KMS-11 (cell line): ENCODE results near the gene DNM3.
A peak's percentile ranks its signal among the peaks of the same experiment; 100 is the strongest.

Source experiments
- H2AFZ ChIP-seq: fragments of 200-600 bp; sonication (generic); 2 replicates; pipeline ENCODE4 v1.6.1; 2016; ENCODE audit warnings: antibody characterized with exemption, mixed run types, low read depth
- H3K27ac ChIP-seq: fragments of 200-600 bp; sonication (generic); 2 replicates; pipeline ENCODE4 v1.6.1; 2016; ENCODE audit warnings: mild to moderate bottlenecking, mixed run types
- H3K27me3 ChIP-seq: fragments of 200-600 bp; sonication (generic); 2 replicates; pipeline ENCODE4 v1.6.1; 2017; ENCODE audit warnings: mild to moderate bottlenecking, low read depth, mixed run types, moderate library complexity; ENCODE audit not compliant: insufficient read depth
- H3K36me3 ChIP-seq: fragments of 200-600 bp; sonication (generic); 2 replicates; pipeline ENCODE4 v1.6.1; 2017; ENCODE audit warnings: mild to moderate bottlenecking, mixed run types; ENCODE audit not compliant: insufficient read depth
- H3K4me1 ChIP-seq: fragments of 200-600 bp; sonication (generic); 2 replicates; pipeline ENCODE4 v1.6.1; 2016; ENCODE audit warnings: mild to moderate bottlenecking, low read depth, mixed run types; ENCODE audit not compliant: poor library complexity, severe bottlenecking
- H3K4me2 ChIP-seq: fragments of 200-600 bp; sonication (generic); 2 replicates; pipeline ENCODE4 v1.7.0; 2016; ENCODE audit warnings: mild to moderate bottlenecking, mixed run types
- H3K4me3 ChIP-seq: fragments of 200-600 bp; sonication (generic); IDR thresholded peaks from 2 replicates; pipeline ENCODE4 v1.6.1; 2017; ENCODE audit warnings: low read depth, low read length, mixed read lengths; ENCODE audit not compliant: insufficient read depth
- H3K79me2 ChIP-seq: fragments of 200-600 bp; sonication (generic); 2 replicates; pipeline ENCODE4 v1.6.1; 2016; ENCODE audit warnings: low read depth, mixed run types; ENCODE audit not compliant: insufficient read depth
- H3K9ac ChIP-seq: fragments of 200-600 bp; sonication (generic); 2 replicates; pipeline ENCODE4 v1.6.1; 2016; ENCODE audit warnings: mild to moderate bottlenecking, mixed run types
- H4K20me1 ChIP-seq: fragments of 200-600 bp; sonication (generic); 2 replicates; pipeline ENCODE4 v1.6.1; 2016; ENCODE audit warnings: mild to moderate bottlenecking, mixed run types; ENCODE audit not compliant: insufficient read depth
- CTCF ChIP-seq: fragments of 200-600 bp; sonication (generic); conservative IDR thresholded peaks from 2 replicates; pipeline ENCODE4 v1.6.1; 2017; ENCODE audit warnings: low read depth, mild to moderate bottlenecking, antibody characterized with exemption, low read length, moderate library complexity, mixed read lengths

Gene DNM3

DNA sequence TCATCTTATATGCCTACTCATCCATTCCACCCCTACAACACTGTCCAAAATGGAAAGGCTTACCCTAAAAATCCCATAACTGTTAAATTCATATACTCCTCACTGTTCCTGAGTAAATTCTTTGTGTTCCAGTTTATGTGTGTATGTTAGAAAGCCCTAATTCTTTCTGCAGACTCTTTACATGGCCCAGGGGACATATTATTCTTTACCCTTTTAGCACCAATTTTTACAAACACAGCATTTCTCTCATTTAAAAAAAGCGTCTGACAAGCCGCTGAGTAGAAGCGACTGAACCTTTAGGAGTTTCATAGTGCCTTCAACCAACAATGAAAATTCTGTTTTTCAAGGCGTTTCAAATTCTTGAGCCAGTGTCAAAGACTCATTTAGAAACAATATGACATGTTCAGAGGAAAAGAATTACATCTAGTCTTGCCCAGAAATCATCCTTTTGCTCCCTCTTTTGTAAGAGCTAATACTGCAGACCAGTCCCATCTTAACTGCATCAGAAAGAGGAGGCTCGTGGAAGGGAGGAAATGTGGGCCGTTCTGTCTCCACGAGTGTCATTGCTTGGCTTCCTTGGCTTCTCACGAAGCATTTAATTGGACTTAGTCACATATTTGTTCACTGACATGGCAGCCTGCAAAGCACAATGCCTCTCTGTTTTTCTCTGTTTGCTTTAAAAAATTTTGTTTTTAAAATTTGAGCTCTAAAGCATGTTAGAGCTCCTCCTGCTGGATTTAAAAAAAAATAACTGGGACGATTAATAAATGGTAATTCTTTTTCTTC, 557.9 kb downstream of the DNM3 start:
- Histone ChIP-seq H4K20me1 (no peaks in the 10 kb centered on the region), H3K4me1 (peaks cover 12% of the 10 kb centered on the region), H2AFZ (0 out of 2 replicates have a peak overlapping the region, but pooled peaks have one; percentile 2), H3K79me2 (no peaks in the 10 kb centered on the region), H3K4me3 (no peak overlapping the region), H3K4me2 (no peak overlapping the region), H3K27me3 (no peaks in the 10 kb centered on the region), H3K36me3 (no peaks in the 10 kb centered on the region), H3K27ac (no peak overlapping the region), H3K9ac (no peak overlapping the region)
- TF ChIP-seq CTCF: peak; percentile 91

GRCh38 chr1:172399756-172400721, 558.7 kb downstream of the DNM3 start:
- Histone ChIP-seq H3K27me3 (no peaks in the 10 kb centered on the region), H3K4me1 (peaks cover 4% of the 10 kb centered on the region), H3K27ac (no peak overlapping the region), H3K36me3 (no peaks in the 10 kb centered on the region), H3K9ac (no peak overlapping the region), H4K20me1 (no peaks in the 10 kb centered on the region), H3K4me3 (no peak overlapping the region), H3K4me2 (no peak overlapping the region), H3K79me2 (no peaks in the 10 kb centered on the region), H2AFZ (no peak overlapping the region)
- TF ChIP-seq CTCF: peak; percentile 32; the same call in 1 of the 2 replicates

GRCh38 chr1:172400722-172401105, 559.4 kb downstream of the DNM3 start:
- H3K4me2 ChIP-seq: no peak overlapping the region

More at GRCh38 chr1:172400722-172401105, 559.4 kb downstream of the DNM3 start:
- Histone ChIP-seq H4K20me1 (no peaks in the 10 kb centered on the region), H3K79me2 (no peaks in the 10 kb centered on the region), H2AFZ (no peak overlapping the region), H3K27ac (no peak overlapping the region), H3K36me3 (no peaks in the 10 kb centered on the region), H3K27me3 (no peaks in the 10 kb centered on the region), H3K4me3 (no peak overlapping the region), H3K9ac (no peak overlapping the region), H3K4me1 (no peaks in the 10 kb centered on the region)
- no peak for TF ChIP-seq CTCF
